Tibial artery (tissue), 4 donors: ENCODE measurements around the gene NT5DC4.
"Not testable (repeated sequence)": the region's sequence is repeated elsewhere in the genome, so short reads cannot be mapped to it uniquely, and the experiment has no call there.

Experiments used
- DNase-seq, 2 donors: peaks; one replicate each; pipeline ENCODE4 v3.0.0-alpha.2; 2019
- H3K27ac ChIP-seq, 2 donors: fragments of 200-600 bp; sonication (generic) in 1 of 2; 1 replicate in 1 of 2; 2 replicates in 1 of 2; pipeline ENCODE4 v1.5.1; 2018 to 2019; ENCODE audit warnings: mild to moderate bottlenecking in 1 of 2
- H3K27me3 ChIP-seq, 2 donors: fragments of 200-600 bp; sonication (generic) in 1 of 2; one replicate each; pipeline versions ENCODE4 v1.5.1 to v1.6.0; 2016 to 2019
- H3K36me3 ChIP-seq, 3 donors: fragments of 200-600 bp; sonication (generic) in 2 of 3; one replicate each; pipeline ENCODE4 v1.5.1; 2016 to 2019; ENCODE audit warnings: mild to moderate bottlenecking in 2 of 3
- H3K4me1 ChIP-seq, 4 donors: fragments of 200-600 bp; sonication (generic) in 2 of 4; 1 replicate in 3 of 4; 2 replicates in 1 of 4; pipeline ENCODE4 v1.5.1; 2016 to 2019
- H3K4me3 ChIP-seq, 2 donors: fragments of 200-600 bp; sonication (generic) in 1 of 2; 1 replicate in 1 of 2; 2 replicates in 1 of 2; pipeline ENCODE4 v1.5.1; 2018 to 2019; ENCODE audit warnings: mild to moderate bottlenecking in 2 of 2
- H3K9me3 ChIP-seq, 3 donors: fragments of 200-600 bp; sonication (generic) in 1 of 3; one replicate each; pipeline ENCODE4 v1.5.1; 2016 to 2019
- CTCF ChIP-seq, 2 experiments: fragments of 200-600 bp in 1 of 2; fragments of 450-650 bp in 1 of 2; IDR thresholded peaks; one replicate each; pipeline ENCODE4 v1.5.1; 2017 to 2019; ENCODE audit warnings: antibody characterized with exemption in 2 of 2, mild to moderate bottlenecking in 1 of 2, moderate library complexity in 1 of 2
- intact Hi-C: fragments of 100-400 bp; cut with DNase I; formaldehyde crosslinking; loops from one replicate; pipeline ENCODE4 v1.15.0; 2023; ENCODE audit warnings: low total_unique reads

Gene NT5DC4

DNA sequence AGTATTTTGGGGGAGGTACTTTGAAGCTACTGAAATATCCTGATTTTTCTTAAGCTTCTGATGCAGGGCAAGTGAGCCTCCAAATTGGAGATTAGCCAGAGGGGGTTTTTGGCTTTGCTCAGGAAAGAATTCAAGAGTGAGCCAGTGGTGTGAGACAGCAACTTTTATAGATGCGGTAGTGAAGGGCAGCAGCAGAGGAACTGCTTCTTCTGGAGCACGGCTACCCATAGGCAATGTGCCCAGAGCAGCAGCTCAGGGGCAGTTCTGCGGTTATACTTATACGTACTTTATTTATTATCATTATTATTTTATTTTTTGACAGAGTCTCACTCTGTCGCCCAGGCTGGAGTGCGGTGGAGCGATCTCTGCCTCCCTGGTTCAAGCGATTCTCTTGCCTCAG, 19.8 kb upstream of the NT5DC4 start:
- no peak overlapping the region for H3K4me3 ChIP-seq
- no peak for TF ChIP-seq CTCF (IDR thresholded peaks at IDR 0.05)
- no peaks in the 10 kb centered on the region for H3K36me3 ChIP-seq
- H3K27me3 ChIP-seq, result peaks cover 0 to 5% of the 10 kb centered on the region in 2 donors
- DNase-seq, result peak in 1 of 2 donors; percentile 34
- H3K9me3 ChIP-seq, result no peaks in the 10 kb centered on the region
- no peaks in the 10 kb centered on the region for H3K4me1 ChIP-seq
- intact Hi-C loops, result no loop called here
- no peak overlapping the region for H3K27ac ChIP-seq

DNA sequence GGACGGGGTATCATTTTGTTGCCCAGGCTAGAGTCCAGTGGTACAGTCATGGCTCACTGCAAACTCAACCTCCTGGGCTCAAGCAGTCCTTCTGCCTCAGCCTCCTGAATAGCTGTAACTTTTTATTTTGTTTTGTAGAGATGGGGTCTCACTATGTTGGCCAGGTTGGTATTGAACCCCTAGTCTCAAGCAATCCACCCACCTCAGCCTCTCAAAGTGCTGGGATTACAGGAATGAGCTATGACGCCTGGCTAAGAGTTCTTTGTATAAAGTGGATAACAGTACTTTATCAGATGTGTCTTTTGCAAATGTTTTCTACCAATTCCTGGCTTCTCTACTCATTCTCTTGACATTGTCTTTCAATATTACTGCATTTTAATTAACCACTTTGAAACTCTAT, 17.1 kb upstream of the NT5DC4 start:
- intact Hi-C loops, result no loop called here
- no peak for DNase-seq
- Histone ChIP-seq H3K4me3 (no peak overlapping the region), H3K27me3 (peaks cover 0 to 7% of the 10 kb centered on the region in 2 donors), H3K27ac (no peak overlapping the region), H3K36me3 (no peaks in the 10 kb centered on the region), H3K9me3 (no peaks in the 10 kb centered on the region), H3K4me1 (no peaks in the 10 kb centered on the region)
- no peak for TF ChIP-seq CTCF (IDR thresholded peaks at IDR 0.05)

GRCh38 chr2:112705575-112705974, 15.2 kb upstream of the NT5DC4 start:
- no peaks in the 10 kb centered on the region for H3K9me3 ChIP-seq
- no peaks in the 10 kb centered on the region for H3K4me1 ChIP-seq
- H3K4me3 ChIP-seq, result no peak overlapping the region
- H3K27me3 ChIP-seq, result peaks cover 0 to 7% of the 10 kb centered on the region in 2 donors
- no peak for DNase-seq
- no peak for TF ChIP-seq CTCF (IDR thresholded peaks at IDR 0.05)
- no peak overlapping the region for H3K27ac ChIP-seq
- no peaks in the 10 kb centered on the region for H3K36me3 ChIP-seq
- intact Hi-C loops, result no loop called here

- no peaks in the 10 kb centered on the region for H3K9me3 ChIP-seq
- H3K36me3 ChIP-seq, result no peaks in the 10 kb centered on the region
- H3K27ac ChIP-seq, result no peak overlapping the region
- no peaks in the 10 kb centered on the region for H3K4me1 ChIP-seq
- intact Hi-C loops, result no loop called here
- no peak overlapping the region for H3K4me3 ChIP-seq
- DNase-seq, result no peak
- no peak for TF ChIP-seq CTCF (IDR thresholded peaks at IDR 0.05)
- H3K27me3 ChIP-seq, result peaks cover 0 to 3% of the 10 kb centered on the region in 2 donors
Measured at GRCh38 chr2:112706170-112706664, 14.6 kb upstream of the NT5DC4 start.

- H3K36me3 ChIP-seq, DNase-seq, H3K27me3 ChIP-seq, H3K9me3 ChIP-seq, H3K4me3 ChIP-seq, H3K27ac ChIP-seq, H3K4me1 ChIP-seq: not testable (repeated sequence)
- intact Hi-C loops, result loop anchor here (1.0 kb wide), 1 partner anchor 48 kb away; no protein-coding TSS in a partner anchor
Measured at GRCh38 chr2:112706947-112707346, 13.9 kb upstream of the NT5DC4 start.

DNA sequence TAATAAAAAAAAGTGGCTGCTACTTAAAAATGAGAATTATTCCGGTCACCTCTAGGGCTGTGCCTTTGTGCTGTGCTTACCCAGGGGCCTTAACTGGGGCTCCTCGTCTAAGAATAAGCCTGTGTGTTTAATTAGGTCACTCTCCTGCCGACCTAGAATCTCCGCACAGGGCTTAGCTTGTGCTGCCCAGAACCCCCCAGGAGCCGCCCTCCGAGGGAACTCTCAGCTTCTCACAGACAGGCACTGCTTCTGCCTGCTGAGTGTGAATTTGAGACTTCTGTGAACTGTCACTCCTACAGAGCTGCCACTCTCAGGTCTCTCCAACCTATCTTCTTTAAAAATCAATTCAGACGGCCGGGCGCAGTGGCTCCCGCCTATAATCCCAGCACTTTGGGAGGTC, 11.9 kb upstream of the NT5DC4 start:
- intact Hi-C loops, result no loop called here
- peaks cover 0 to 5% of the 10 kb centered on the region in 2 donors for H3K27me3 ChIP-seq
- H3K36me3 ChIP-seq, result no peaks in the 10 kb centered on the region
- H3K4me1 ChIP-seq, result no peaks in the 10 kb centered on the region
- H3K27ac ChIP-seq, result no peak overlapping the region
- H3K4me3 ChIP-seq, result no peak overlapping the region
- H3K9me3 ChIP-seq, result no peaks in the 10 kb centered on the region
- DNase-seq, result no peak
- TF ChIP-seq CTCF (IDR thresholded peaks at IDR 0.05), result no peak
